Upper lobe of left lung (tissue), 6 donors: ENCODE data around the gene ENPP3. TPM values are rescaled to one million over a fixed set of nuclear protein-coding genes. Genes with fewer than 3 reads are reported as not detected.

Experiments
- ATAC-seq, 2 donors: fragments of 200-7000 bp; cut with Tn5 transposase; one replicate each; pipeline ENCODE4 v1.9.1; 2022; ENCODE audit warnings: mild to moderate bottlenecking in 2 of 2, moderate library complexity in 2 of 2; ENCODE audit not compliant: low FRiP score in 2 of 2
- DNase-seq, 2 donors: peaks; one replicate each; pipeline ENCODE4 v3.0.0-alpha.2; 2019 to 2020
- H3K27ac ChIP-seq, 4 donors: fragments of 200-600 bp; sonication (generic); one replicate each; pipeline ENCODE4 v1.5.1; 2016 to 2019
- H3K27me3 ChIP-seq, 4 donors: fragments of 200-600 bp; sonication (generic); one replicate each; pipeline ENCODE4 v1.5.1; 2017 to 2019
- H3K36me3 ChIP-seq, 4 donors: fragments of 200-600 bp; sonication (generic); one replicate each; pipeline ENCODE4 v1.5.1; 2016 to 2019
- H3K4me1 ChIP-seq, 4 donors: fragments of 200-600 bp; sonication (generic); one replicate each; pipeline ENCODE4 v1.5.1; 2018 to 2019
- H3K4me3 ChIP-seq, 4 donors: fragments of 200-600 bp; sonication (generic); one replicate each; pipeline ENCODE4 v1.5.1; 2017 to 2019; ENCODE audit warnings: mild to moderate bottlenecking in 2 of 4, moderate library complexity in 1 of 4
- H3K9me3 ChIP-seq, 4 donors: fragments of 200-600 bp; sonication (generic); one replicate each; pipeline ENCODE4 v1.5.1; 2018 to 2019
- EP300 ChIP-seq, 4 donors: sonication (generic); formaldehyde crosslinking; IDR thresholded peaks; one replicate each; pipeline ENCODE4 v1.5.1; 2017; ENCODE audit warnings: antibody characterized with exemption in 4 of 4, control low read depth in 2 of 4
- POLR2A ChIP-seq, 4 donors: fragments of 450-650 bp; IDR thresholded peaks; one replicate each; pipeline ENCODE4 v1.5.1; 2016 to 2017; ENCODE audit warnings: antibody characterized with exemption in 4 of 4, mild to moderate bottlenecking in 2 of 4
- POLR2AphosphoS5 ChIP-seq, 2 donors: sonication (generic); formaldehyde crosslinking; IDR thresholded peaks; one replicate each; pipeline ENCODE4 v1.5.1; 2017; ENCODE audit warnings: antibody characterized with exemption in 2 of 2
- WGBS, 2 donors: methylation state at CpG; one replicate each; pipeline ENCODE4 v1.1.5; 2017 to 2018; 5-methylcytosine and 5-hydroxymethylcytosine counted together
- total RNA-seq, 6 donors: library from RNA; depleted of rRNA in 4 of 6; stranded (reverse); fragments of >200 nt in 4 of 6; gene quantifications; one replicate each; pipeline versions ENCODE4 v1.1.0 to v1.2.1, GENCODE V29; 2016 to 2021
- TF ChIP-seq, protein P1 (sequence below), 6 experiments: fragments of 450-650 bp in 4 of 6; fragments of 200-600 bp in 2 of 6; sonication (generic) in 2 of 6; IDR thresholded peaks; one replicate each; pipeline ENCODE4 v1.5.1; 2016 to 2019; ENCODE audit warnings: antibody characterized with exemption in 6 of 6
- donor health status: DM: no; HTN: no; CAD: no; lungs with moderate emphysema.
- donor health status: DM: no; HTN: yes; CAD: no; lungs with severe emphysema.

Gene ENPP3
- total RNA-seq, 6 donors from 2014 or later, result under 0.01 to 2.1 (median 0.39) TPM

DNA sequence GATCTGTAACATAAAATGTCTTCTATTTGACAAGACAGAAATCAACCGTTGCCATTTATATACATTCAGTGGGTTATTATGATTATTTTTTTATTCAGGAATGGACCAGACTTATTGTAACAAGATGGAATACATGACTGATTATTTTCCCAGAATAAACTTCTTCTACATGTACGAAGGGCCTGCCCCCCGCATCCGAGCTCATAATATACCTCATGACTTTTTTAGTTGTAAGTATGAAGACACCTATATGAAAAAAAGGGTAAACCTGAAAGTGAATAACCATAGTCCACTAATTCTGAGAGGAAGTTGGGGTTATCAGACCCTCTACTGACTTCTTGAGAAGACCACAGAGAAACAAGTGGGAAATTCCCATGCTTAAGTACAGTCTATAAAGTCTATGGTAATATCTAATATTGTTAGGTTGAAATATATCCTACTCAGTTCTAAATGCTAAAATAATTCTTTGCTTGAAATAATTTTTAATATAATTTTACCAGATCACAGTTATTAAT lies 48.2 kb downstream of the ENPP3 start:
- no peak for DNase-seq
- Histone ChIP-seq H3K9me3 (no peaks in the 10 kb centered on the region), H3K4me1 (no peaks in the 10 kb centered on the region), H3K4me3 (no peak overlapping the region), H3K27ac (no peak overlapping the region), H3K36me3 (no peaks in the 10 kb centered on the region), H3K27me3 (no peaks in the 10 kb centered on the region)
- TF ChIP-seq, protein P1, sequence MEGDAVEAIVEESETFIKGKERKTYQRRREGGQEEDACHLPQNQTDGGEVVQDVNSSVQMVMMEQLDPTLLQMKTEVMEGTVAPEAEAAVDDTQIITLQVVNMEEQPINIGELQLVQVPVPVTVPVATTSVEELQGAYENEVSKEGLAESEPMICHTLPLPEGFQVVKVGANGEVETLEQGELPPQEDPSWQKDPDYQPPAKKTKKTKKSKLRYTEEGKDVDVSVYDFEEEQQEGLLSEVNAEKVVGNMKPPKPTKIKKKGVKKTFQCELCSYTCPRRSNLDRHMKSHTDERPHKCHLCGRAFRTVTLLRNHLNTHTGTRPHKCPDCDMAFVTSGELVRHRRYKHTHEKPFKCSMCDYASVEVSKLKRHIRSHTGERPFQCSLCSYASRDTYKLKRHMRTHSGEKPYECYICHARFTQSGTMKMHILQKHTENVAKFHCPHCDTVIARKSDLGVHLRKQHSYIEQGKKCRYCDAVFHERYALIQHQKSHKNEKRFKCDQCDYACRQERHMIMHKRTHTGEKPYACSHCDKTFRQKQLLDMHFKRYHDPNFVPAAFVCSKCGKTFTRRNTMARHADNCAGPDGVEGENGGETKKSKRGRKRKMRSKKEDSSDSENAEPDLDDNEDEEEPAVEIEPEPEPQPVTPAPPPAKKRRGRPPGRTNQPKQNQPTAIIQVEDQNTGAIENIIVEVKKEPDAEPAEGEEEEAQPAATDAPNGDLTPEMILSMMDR (IDR thresholded peaks at IDR 0.05), result no peak
- TF ChIP-seq POLR2A (IDR thresholded peaks at IDR 0.05) (no peak), POLR2AphosphoS5 (IDR thresholded peaks at IDR 0.05) (no peak), EP300 (IDR thresholded peaks at IDR 0.05) (no peak)
- no peak for ATAC-seq
- 82 to 91% methylated on average over 4 of the region's 4 CpGs for WGBS, 2 donors

GRCh38 chr6:131687022-131687421 lies 49.9 kb downstream of the ENPP3 start:
- H3K27ac ChIP-seq, result no peak overlapping the region
- no peaks in the 10 kb centered on the region for H3K9me3 ChIP-seq
- ATAC-seq, result no peak
- H3K4me1 ChIP-seq, result no peaks in the 10 kb centered on the region
- H3K4me3 ChIP-seq, result no peak overlapping the region
- no peaks in the 10 kb centered on the region for H3K36me3 ChIP-seq
- 84 to 85% methylated on average over 3 of the region's 3 CpGs for WGBS, 2 donors
- TF ChIP-seq EP300 (IDR thresholded peaks at IDR 0.05) (no peak), POLR2AphosphoS5 (IDR thresholded peaks at IDR 0.05) (no peak), POLR2A (IDR thresholded peaks at IDR 0.05) (no peak)
- TF ChIP-seq, protein P1 (IDR thresholded peaks at IDR 0.05), result no peak
- DNase-seq, result no peak
- no peaks in the 10 kb centered on the region for H3K27me3 ChIP-seq

- 83 to 95% methylated on average over 1 of the region's 1 CpG for WGBS, 2 donors
- Histone ChIP-seq H3K4me1 (no peaks in the 10 kb centered on the region), H3K4me3 (no peak overlapping the region), H3K27ac (no peak overlapping the region), H3K36me3 (no peaks in the 10 kb centered on the region), H3K27me3 (no peaks in the 10 kb centered on the region), H3K9me3 (no peaks in the 10 kb centered on the region)
- DNase-seq (no peak), ATAC-seq (no peak)
- TF ChIP-seq, protein P1 (IDR thresholded peaks at IDR 0.05), result no peak
- TF ChIP-seq EP300 (IDR thresholded peaks at IDR 0.05), result no peak
- no peak for TF ChIP-seq POLR2A (IDR thresholded peaks at IDR 0.05)
- TF ChIP-seq POLR2AphosphoS5 (IDR thresholded peaks at IDR 0.05), result no peak
These were observed 51.2 kb downstream of the ENPP3 start for GRCh38 chr6:131688286-131688685.

GRCh38 chr6:131692031-131692430 lies 54.9 kb downstream of the ENPP3 start:
- Histone ChIP-seq H3K4me3 (no peak overlapping the region), H3K9me3 (no peaks in the 10 kb centered on the region), H3K36me3 (no peaks in the 10 kb centered on the region), H3K4me1 (no peaks in the 10 kb centered on the region), H3K27me3 (no peaks in the 10 kb centered on the region), H3K27ac (no peak overlapping the region)
- ATAC-seq, result no peak
- WGBS, 2 donors, result 31 to 48% methylated on average over 1 of the region's 1 CpG
- DNase-seq, result no peak
- no peak for TF ChIP-seq POLR2A (IDR thresholded peaks at IDR 0.05)
- TF ChIP-seq EP300 (IDR thresholded peaks at IDR 0.05), result no peak
- TF ChIP-seq POLR2AphosphoS5 (IDR thresholded peaks at IDR 0.05), result no peak
- TF ChIP-seq, protein P1 (IDR thresholded peaks at IDR 0.05), result no peak

DNA sequence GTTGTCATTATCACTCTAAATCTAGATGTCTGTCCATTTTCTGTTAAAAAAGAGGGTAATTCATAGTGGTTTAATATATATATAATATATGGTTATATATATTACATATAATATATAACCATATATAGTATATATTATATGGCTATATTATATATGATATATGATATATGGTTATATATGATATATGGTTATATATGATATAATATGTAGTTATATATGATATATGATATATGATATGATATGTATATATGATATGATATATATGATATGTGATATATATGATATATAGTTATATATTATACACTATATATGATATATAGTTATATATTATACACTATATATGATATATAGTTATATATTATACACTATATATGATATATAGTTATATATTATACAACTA lies 55.5 kb downstream of the ENPP3 start:
- Histone ChIP-seq H3K9me3 (no peaks in the 10 kb centered on the region), H3K4me3 (no peak overlapping the region), H3K27me3 (no peaks in the 10 kb centered on the region), H3K27ac (no peak overlapping the region), H3K36me3 (no peaks in the 10 kb centered on the region), H3K4me1 (no peaks in the 10 kb centered on the region)
- DNase-seq, result no peak
- no peak for TF ChIP-seq POLR2AphosphoS5 (IDR thresholded peaks at IDR 0.05)
- no peak for TF ChIP-seq EP300 (IDR thresholded peaks at IDR 0.05)
- no peak for TF ChIP-seq POLR2A (IDR thresholded peaks at IDR 0.05)
- TF ChIP-seq, protein P1 (IDR thresholded peaks at IDR 0.05), result no peak
- no peak for ATAC-seq
